Heart right ventricle (tissue), 16 donors: ENCODE data around the gene CD209. TPM values are rescaled to one million over a fixed set of nuclear protein-coding genes. Genes with fewer than 3 reads are reported as not detected.

ENCODE experiments used
- ATAC-seq, 8 donors: fragments of 200-7000 bp; cut with Tn5 transposase; one replicate each; pipeline ENCODE4 v1.9.1; 2020; ENCODE audit warnings: mild to moderate bottlenecking in 8 of 8, moderate library complexity in 8 of 8, moderate number of reproducible peaks in 1 of 8
- DNase-seq, 2 donors: peaks; one replicate each; pipeline ENCODE4 v3.0.0-alpha.2; 2020
- H3K27ac ChIP-seq, 10 donors: fragments of 200-600 bp; sonication (generic) in 2 of 10; one replicate each; pipeline versions ENCODE4 v1.5.0 to v1.8.0; 2020 to 2022; ENCODE audit warnings: mild to moderate bottlenecking in 3 of 10
- H3K27me3 ChIP-seq, 7 donors: fragments of 200-600 bp; one replicate each; pipeline ENCODE4 v1.8.0; 2021 to 2022; ENCODE audit warnings: mild to moderate bottlenecking in 2 of 7
- H3K36me3 ChIP-seq, 9 donors: fragments of 200-600 bp; sonication (generic) in 1 of 9; one replicate each; pipeline versions ENCODE4 v1.5.0 to v1.8.0; 2020 to 2022; ENCODE audit warnings: mild to moderate bottlenecking in 2 of 9
- H3K4me1 ChIP-seq, 9 donors: fragments of 200-600 bp; sonication (generic) in 1 of 9; one replicate each; pipeline versions ENCODE4 v1.5.0 to v1.8.0; 2020 to 2022; ENCODE audit warnings: mild to moderate bottlenecking in 4 of 9
- H3K4me3 ChIP-seq, 10 donors: fragments of 200-600 bp; sonication (generic) in 2 of 10; one replicate each; pipeline versions ENCODE4 v1.5.0 to v1.8.0; 2020 to 2022; ENCODE audit warnings: mild to moderate bottlenecking in 7 of 10, moderate library complexity in 2 of 10
- H3K9me3 ChIP-seq, 11 donors: fragments of 200-600 bp in 10 of 11; sonication (generic) in 2 of 11; one replicate each; pipeline versions ENCODE4 v1.5.0 to v1.8.0; 2013 to 2022; ENCODE audit warnings: mild to moderate bottlenecking in 2 of 11, control low read depth in 1 of 11, moderate library complexity in 1 of 11
- CTCF ChIP-seq, 9 donors: fragments of 200-600 bp; sonication (generic) in 2 of 9; IDR thresholded peaks; one replicate each; pipeline versions ENCODE4 v1.5.0 to v1.8.0; 2021 to 2022; ENCODE audit warnings: antibody characterized with exemption in 9 of 9, mild to moderate bottlenecking in 5 of 9, moderate library complexity in 1 of 9
- WGBS, 2 donors: extraction: QIAGEN DNeasy Blood & Tissue Kit; methylation state at CpG; one replicate each; pipeline ENCODE4 v1.1.7; 2013; ENCODE audit warnings: inconsistent platforms in 1 of 2; 5-methylcytosine and 5-hydroxymethylcytosine counted together
- intact Hi-C, 10 donors: fragments of 100-400 bp; cut with DNase I; formaldehyde crosslinking; loops; one replicate each; pipeline versions ENCODE4 v1.11.1 to v1.14.2; 2022
- polyA plus RNA-seq, 2 donors: library from polyadenylated mRNA; stranded (reverse); fragments of 200-250 nt; gene quantifications; one replicate each; pipeline ENCODE4 v1.2.3, GENCODE V29; 2013
- total RNA-seq, 10 donors: library from RNA; stranded (reverse); fragmentation: NEBNext Ultra II Directional in 3 of 10; extraction: Animal tissue kit (Norgen Biotek cat#: 25700) in 3 of 10; gene quantifications; one replicate each; pipeline versions ENCODE4 v1.2.1 to v1.2.4, GENCODE V29; 2021 to 2023
- donor health status: Arrhythmogenic right ventricular cardiomyopathy.
- donor health status: ischemic (EF 13 %, LVEDD 7.1; RV severe dilation, severe dysfunction).
- donor health status: healthy with polysubstance abuse.
- donor health status: DM: no; HTN: yes; CAD: no.
- donor health status: DM: no; HTN: no; CAD: no.
- donor health status: ischemic (EF 25% LVEDD 6.9; RV normal size, moderate dysfunction).
- donor health status: ischemic (EF 25% LVEDD 5.7; RV mildly dilated, moderate dysfunction).
- donor health status: healthy.
- donor health status: DM: yes; HTN: yes; CAD: no.
- donor health status: Ischemic cardiomyopathy.
- donor health status: ischemic (EF 35%, LVEDD 5.7; RV mildly dilated, moderate dysfunction).
- donor health status: nonischemic (EF 11% LVEDD 7.7; RV severe dilation, severe dysfunction).
- donor health status: DM: yes; HTN: yes; CAD: no.
- donor health status: PGD.
- donor health status: ischemic (EF 29% LVEDD 5.4; RV normal size, mild dysfunction).
- donor health status: nonischemic (EF 23%, LVEDD 6.1; RV moderate dilation, normal function).

Gene CD209
- total and polyA plus RNA-seq, 12 donors = 0.54 to 29.6 (median 3.8) TPM

DNA sequence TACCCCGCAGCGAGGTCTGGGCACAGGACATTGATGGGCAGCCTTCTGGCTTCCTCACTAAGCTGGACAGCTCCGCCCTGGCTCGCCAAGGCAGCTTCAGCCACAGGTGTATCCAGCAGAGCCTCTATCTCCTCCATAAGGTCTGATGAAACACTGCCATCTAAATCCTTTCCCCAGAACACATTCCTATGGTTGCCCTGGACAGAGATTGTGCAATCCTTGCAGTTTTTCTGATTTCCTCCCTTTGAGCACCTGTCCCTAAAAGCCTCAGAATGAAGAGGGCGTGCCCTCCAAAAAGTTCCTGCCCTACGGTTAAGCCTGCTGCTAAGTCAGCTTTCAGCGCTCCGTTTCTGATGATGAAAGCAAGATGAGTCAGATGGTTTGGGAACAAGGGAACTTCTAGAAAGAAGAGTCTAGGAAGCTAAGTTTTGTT, 36.7 kb upstream of the CD209 start:
- peaks cover 0 to 10% (median 0%) of the 10 kb centered on the region in 11 donors for H3K9me3 ChIP-seq
- ATAC-seq = peak in 3 of 8 donors; percentile 35 to 59 (median 49)
- 25 to 29% methylated on average over 8 of the region's 8 CpGs for WGBS, 2 donors
- no peak for TF ChIP-seq CTCF (IDR thresholded peaks at IDR 0.05)
- no peak for DNase-seq
- no peak overlapping the region for H3K27ac ChIP-seq
- intact Hi-C loops = loop anchor here in 1 of 10 donors (10.0 kb wide), 1 partner anchor 199 kb away; no protein-coding TSS in a partner anchor
- no peak overlapping the region for H3K4me3 ChIP-seq
- peaks cover 2 to 89% (median 73%) of the 10 kb centered on the region in 7 donors for H3K27me3 ChIP-seq
- peaks cover 0 to 18% (median 0%) of the 10 kb centered on the region in 9 donors for H3K4me1 ChIP-seq
- no peaks in the 10 kb centered on the region for H3K36me3 ChIP-seq

DNA sequence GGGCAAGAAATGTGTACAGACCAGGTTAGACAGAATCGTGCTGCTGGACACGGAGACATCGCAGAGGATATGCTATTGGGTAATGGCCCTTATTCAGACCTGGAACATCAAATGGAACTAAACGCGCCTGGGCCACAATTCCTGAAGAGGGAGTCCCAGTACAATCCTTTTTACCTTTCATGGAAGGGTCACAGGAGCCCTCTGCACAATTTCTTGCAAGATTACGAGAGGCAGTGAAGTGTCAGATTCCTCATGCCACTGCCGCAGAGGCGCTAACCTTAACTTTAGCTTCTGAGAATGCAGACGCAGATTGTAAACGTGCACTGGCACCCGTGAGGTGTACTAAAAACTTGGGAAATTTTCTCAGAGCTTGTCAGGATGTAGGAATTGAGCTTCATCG, 33.8 kb upstream of the CD209 start:
- no peak for TF ChIP-seq CTCF (IDR thresholded peaks at IDR 0.05)
- no peak for DNase-seq
- intact Hi-C loops = loop anchor here in 1 of 10 donors (10.0 kb wide), 1 partner anchor 196 kb away; no protein-coding TSS in a partner anchor
- peaks cover 0 to 10% (median 0%) of the 10 kb centered on the region in 11 donors for H3K9me3 ChIP-seq
- no peak for ATAC-seq
- H3K27ac ChIP-seq = no peak overlapping the region
- H3K4me1 ChIP-seq = peaks cover 0 to 10% (median 0%) of the 10 kb centered on the region in 9 donors
- no peak overlapping the region for H3K4me3 ChIP-seq
- H3K36me3 ChIP-seq = no peaks in the 10 kb centered on the region
- WGBS, 2 donors = 37 to 41% methylated on average over 12 of the region's 12 CpGs
- H3K27me3 ChIP-seq = peaks cover 0 to 66% (median 50%) of the 10 kb centered on the region in 7 donors

DNA sequence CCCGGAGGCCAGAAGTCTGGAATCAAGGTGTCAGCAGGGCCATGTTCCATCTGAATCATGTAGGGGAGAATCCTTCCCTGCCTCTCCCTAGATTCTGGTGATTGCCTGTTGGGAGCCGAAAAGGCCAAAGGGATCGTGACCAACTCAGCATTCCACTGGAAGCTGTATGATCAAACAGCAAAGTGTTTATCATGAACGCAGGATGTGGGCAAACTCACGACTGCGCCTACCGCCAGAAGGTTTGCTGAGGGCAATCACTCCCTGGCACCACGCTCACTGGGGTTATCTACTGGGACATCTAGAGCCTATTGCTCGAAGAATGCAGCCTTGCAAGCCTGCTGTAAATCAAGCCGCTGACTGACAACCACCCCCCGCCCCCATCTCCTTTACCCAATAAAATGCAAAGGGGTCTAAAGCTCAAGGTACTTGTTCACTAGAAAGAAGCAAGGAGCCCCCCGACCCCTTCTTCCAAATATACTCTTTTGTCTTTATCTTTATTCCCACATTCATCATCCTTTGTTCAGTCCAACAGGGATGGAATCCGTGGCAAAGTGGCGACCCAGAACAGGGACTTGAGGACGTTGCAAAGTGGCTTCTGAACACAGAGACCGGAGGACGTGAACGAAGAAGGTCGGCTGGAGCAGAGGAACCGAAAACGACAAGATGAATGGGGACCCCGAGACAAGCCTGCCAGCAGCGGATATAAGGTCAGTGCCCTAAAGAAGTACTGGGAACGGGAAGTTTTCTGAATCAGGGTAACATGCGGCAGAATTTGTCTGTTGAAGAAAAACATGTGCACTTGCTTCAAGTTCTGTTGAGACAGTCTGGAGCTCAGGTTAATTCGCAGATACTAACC, 32.5 kb upstream of the CD209 start:
- H3K4me3 ChIP-seq = no peak overlapping the region
- WGBS, 2 donors = 72 to 76% methylated on average over 26 of the region's 26 CpGs
- peaks cover 0 to 4% (median 0%) of the 10 kb centered on the region in 11 donors for H3K9me3 ChIP-seq
- no peak for DNase-seq
- ATAC-seq = no peak
- H3K4me1 ChIP-seq = peaks cover 0 to 10% (median 0%) of the 10 kb centered on the region in 9 donors
- no peaks in the 10 kb centered on the region for H3K36me3 ChIP-seq
- TF ChIP-seq CTCF (IDR thresholded peaks at IDR 0.05) = no peak
- H3K27ac ChIP-seq = no peak overlapping the region
- intact Hi-C loops = loop anchor here in 1 of 10 donors (10.0 kb wide), 1 partner anchor 195 kb away; no protein-coding TSS in a partner anchor
- peaks cover 0 to 60% (median 52%) of the 10 kb centered on the region in 7 donors for H3K27me3 ChIP-seq

- H3K4me3 ChIP-seq = no peak overlapping the region
- H3K27ac ChIP-seq = peak overlapping the region in 1 of 10 donors; percentile 1
- intact Hi-C loops = no loop called here
- ATAC-seq (peak in 4 of 8 donors; percentile 42 to 75 (median 60)), DNase-seq (peak in 1 of 2 donors; percentile 18)
- H3K27me3 ChIP-seq = peaks cover 0 to 54% (median 40%) of the 10 kb centered on the region in 7 donors
- peaks cover 0 to 3% (median 0%) of the 10 kb centered on the region in 9 donors for H3K4me1 ChIP-seq
- no peaks in the 10 kb centered on the region for H3K9me3 ChIP-seq
- no peaks in the 10 kb centered on the region for H3K36me3 ChIP-seq
- no peak for TF ChIP-seq CTCF (IDR thresholded peaks at IDR 0.05)
- WGBS, 2 donors = 67 to 69% methylated on average over 5 of the region's 5 CpGs
These were observed 30.7 kb upstream of the CD209 start for GRCh38 chr19:7778081-7778480.
